GM12878 (cell line): ENCODE results near the gene BRAF. TPM values are rescaled to one million over a fixed set of nuclear protein-coding genes. Genes with fewer than 3 reads are reported as not detected.

ENCODE experiments used
- ATAC-seq: fragments of 200-7000 bp; cut with Tn5 transposase; 3 replicates; pipeline ENCODE4 v1.9.1; 2020; ENCODE audit warnings: mild to moderate bottlenecking, moderate library complexity
- BruUV-seq: library from RNA; stranded (reverse); fragments of 400-500 nt; replicated peaks from 2 replicates; lab custom pipeline; 2021; lab: Mats Ljungman, UMichigan
- CTCF ChIA-PET: fragments of 300-600 bp; sonication (Branson Sonifier 250); formaldehyde crosslinking; extraction: SDS; loops from one replicate; lab custom pipeline; 2021; ENCODE audit warnings: inconsistent platforms; lab: Yijun Ruan, JAX
- POLR2A ChIA-PET: fragments of 350-600 bp; formaldehyde crosslinking; extraction: SDS; loops from one replicate; lab custom pipeline; 2021; ENCODE audit warnings: inconsistent platforms; lab: Charles Lee
- RAD21 ChIA-PET: fragments of 300-600 bp; sonication (Branson Sonifier 250); formaldehyde crosslinking; loops from one replicate; lab custom pipeline; 2023; ENCODE audit warnings: antibody characterized with exemption; ENCODE audit not compliant: unreplicated experiment; lab: Charles Lee
- SMC1A ChIA-PET: fragments of 300-600 bp; sonication (Branson Sonifier 250); formaldehyde crosslinking; loops from one replicate; lab custom pipeline; 2023; ENCODE audit not compliant: unreplicated experiment, uncharacterized antibody; lab: Charles Lee
- DNase-seq: peaks from one replicate; pipeline ENCODE4 v3.0.0-alpha.2; 2011; ENCODE audit warnings: low read depth, low spot score
- FAIRE-seq: peaks from 3 replicates; lab custom pipeline; 2011; peaks lifted over from hg19 to GRCh38; lab: Jason Lieb, UNC
- H2AFZ ChIP-seq: 2 replicates; pipeline ENCODE4 v1.6.0; 2011; ENCODE audit warnings: low read depth, low read length, control low read depth; ENCODE audit not compliant: control insufficient read depth
- H3K27ac ChIP-seq: 2 replicates; pipeline ENCODE4 v1.5.1; 2011; ENCODE audit warnings: control low read depth; ENCODE audit not compliant: control insufficient read depth, insufficient read depth
- H3K27me3 ChIP-seq, 2 experiments: replicated peaks in 1 of 2; 2 replicates each; pipeline versions ENCODE4 v1.6.0 to v1.6.1; 2011; ENCODE audit warnings: low read length in 1 of 2; ENCODE audit not compliant: control insufficient read depth in 2 of 2, insufficient read depth in 2 of 2
- H3K36me3 ChIP-seq, 2 experiments: 2 replicates each; pipeline ENCODE4 v1.5.1; 2011; ENCODE audit warnings: low read length in 1 of 2; ENCODE audit not compliant: control insufficient read depth in 2 of 2, insufficient read depth in 2 of 2
- H3K4me1 ChIP-seq: 2 replicates; pipeline ENCODE4 v1.6.1; 2011; ENCODE audit warnings: mild to moderate bottlenecking, low read length, moderate library complexity, mixed read lengths; ENCODE audit not compliant: control insufficient read depth, insufficient read depth
- H3K4me2 ChIP-seq: 2 replicates; pipeline ENCODE4 v1.6.0; 2011; ENCODE audit warnings: control low read depth; ENCODE audit not compliant: control insufficient read depth, insufficient read depth
- H3K4me3 ChIP-seq: fragments of 200-600 bp; sonication (generic); 2 replicates; pipeline ENCODE4 v1.5.1; 2016
- H3K79me2 ChIP-seq: 2 replicates; pipeline ENCODE4 v1.6.0; 2011; ENCODE audit warnings: low read length; ENCODE audit not compliant: control insufficient read depth, insufficient read depth
- H3K9ac ChIP-seq: 2 replicates; pipeline ENCODE4 v1.8.0; 2011; ENCODE audit warnings: low read length, control low read depth, mixed read lengths; ENCODE audit not compliant: control insufficient read depth, insufficient read depth
- H3K9me3 ChIP-seq: replicated peaks from 3 replicates; pipeline ENCODE4 v1.5.1; 2011; ENCODE audit warnings: mild to moderate bottlenecking, low read length; ENCODE audit not compliant: control insufficient read depth, insufficient read depth
- H4K20me1 ChIP-seq: 2 replicates; pipeline ENCODE4 v1.6.0; 2011; ENCODE audit not compliant: control insufficient read depth, insufficient read depth
- EGR1 ChIP-seq, 2 experiments: IDR thresholded peaks; 1 replicate in 1 of 2; 2 replicates in 1 of 2; pipeline ENCODE4 v1.6.1; 2011 to 2012; ENCODE audit warnings: low read depth in 2 of 2, low read length in 2 of 2, borderline replicate concordance in 1 of 2, mild to moderate bottlenecking in 1 of 2, moderate library complexity in 1 of 2
- MLLT1 ChIP-seq: fragments of 450-650 bp; IDR thresholded peaks from 2 replicates; pipeline ENCODE4 v1.6.1; 2016; ENCODE audit warnings: mild to moderate bottlenecking
- NR2F1 ChIP-seq: fragments of 450-650 bp; conservative IDR thresholded peaks from 2 replicates; pipeline ENCODE4 v1.6.1; 2017; ENCODE audit warnings: mild to moderate bottlenecking
- USF2 ChIP-seq: IDR thresholded peaks from 2 replicates; pipeline ENCODE4 v1.6.1; 2011; ENCODE audit warnings: low read depth, low read length, improper control_type of control experiment, borderline replicate concordance
- WRNIP1 ChIP-seq: IDR thresholded peaks from 2 replicates; pipeline ENCODE4 v1.6.1; 2011; ENCODE audit warnings: low read depth, low read length, improper control_type of control experiment, borderline replicate concordance
- WGBS: methylation state at CpG from one replicate; pipeline ENCODE4 v1.1.6; 2016; ENCODE audit warnings: low lambda C conversion rate; ENCODE audit not compliant: insufficient replicate concordance, insufficient coverage; ENCODE audit errors: missing lambda C conversion rate; 5-methylcytosine and 5-hydroxymethylcytosine counted together
- in situ Hi-C: fragments of 300-500 bp; cut with MboI; formaldehyde crosslinking; loops from 9 replicates; pipeline ENCODE4 v1.14.3; 2018; ENCODE audit warnings: mixed read lengths
- intact Hi-C: fragments of 100-400 bp; cut with micrococcal nuclease; formaldehyde crosslinking; loops from one replicate; pipeline ENCODE4 v1.14.2; 2022; ENCODE audit not compliant: unreplicated experiment
- polyA plus RNA-seq, 11 experiments: library from polyadenylated mRNA; depleted of rRNA in 4 of 11; unstranded in 6 of 11; stranded (reverse) in 5 of 11; fragments of >200 nt; fragmentation: Nextera tagmentation in 4 of 11; fragmentation: Illumina TruSeq in 1 of 11; extraction: Ambion mirVana in 4 of 11; extraction: Trizol in 1 of 11; gene quantifications; 1 replicate in 1 of 11; 2 replicates in 10 of 11; pipeline versions ENCODE4 v1.2.1 to v1.2.3, GENCODE V29; 2011 to 2016; ENCODE audit warnings: inconsistent platforms in 2 of 11, missing spikeins in 2 of 11, low read depth in 1 of 11
- total RNA-seq, 4 experiments: library from RNA; depleted of rRNA in 3 of 4; stranded (reverse); fragments of >200 nt in 3 of 4; fragmentation: Illumina TruSeq in 1 of 4; extraction: Trizol in 1 of 4; gene quantifications; 2 replicates each; pipeline versions ENCODE4 v1.2.1 to v1.2.3, GENCODE V29; 2013 to 2021

The BRAF gene
- total and polyA plus RNA-seq, 10 of the 15 experiments (the other 5 are each of a cell fraction or from before 2014, with no cell fraction given), result 2.6 to 31.0 (median 10.6) TPM

- H3K4me1 ChIP-seq, result no peaks in the 10 kb centered on the region; the same call in 1 of the 2 replicates
- no peaks in the 10 kb centered on the region for H4K20me1 ChIP-seq
- ATAC-seq, result no peak
- CTCF ChIA-PET, result interaction anchor here (0.7 to 1.5 kb wide), 2 partner anchors 265 to 271 kb away, joined by 3 read pairs; no protein-coding TSS in a partner anchor
- TF ChIP-seq NR2F1 (no peak), EGR1 (IDR thresholded peaks at IDR 0.05; ENCODE audit: borderline replicate concordance in 1 of 2, low read depth in 2 of 2, low read length in 2 of 2) (no peak), USF2 (no peak), WRNIP1 (no peak), MLLT1 (no peak)
- H3K4me3 ChIP-seq, result no peak overlapping the region
- no peak for FAIRE-seq
- POLR2A ChIA-PET, result interaction anchor here (0.7 kb wide), 1 partner anchor 34 kb away, joined by 4 read pairs; no protein-coding TSS in a partner anchor
- WGBS, result 100% methylated on average over 2 of the region's 2 CpGs
- H3K4me2 ChIP-seq, result no peak overlapping the region
- peaks cover 0 to 2% of the 10 kb centered on the region in 2 experiments; a peak in 1 of 4 replicates for H3K36me3 ChIP-seq
- no peak overlapping the region for H3K9ac ChIP-seq
- SMC1A ChIA-PET, result interaction anchor here (1.1 kb wide), 2 partner anchors 9 to 183 kb away, joined by 3 to 4 read pairs; no protein-coding TSS in a partner anchor
- H3K27ac ChIP-seq, result no peak overlapping the region
- intact Hi-C loops, result no loop called here
- H3K79me2 ChIP-seq, result no peaks in the 10 kb centered on the region
- H3K27me3 ChIP-seq, result no peaks in the 10 kb centered on the region
- DNase-seq, result no peak
- in situ Hi-C loops, result no loop called here
- BruUV-seq, result no TSS peak
- RAD21 ChIA-PET, result interaction anchor here (1.2 kb wide), 1 partner anchor 71 kb away, joined by 3 read pairs; no protein-coding TSS in a partner anchor
- no peak overlapping the region for H2AFZ ChIP-seq
- H3K9me3 ChIP-seq, result no peaks in the 10 kb centered on the region
Measured at GRCh38 chr7:140746751-140747150, 178.0 kb downstream of the BRAF start.
